ES-I3 (cell line): ENCODE measurements around the gene MVD.

ENCODE experiments used
- H3K36me3 ChIP-seq: 2 replicates; pipeline ENCODE4 v1.6.1; 2013; ENCODE audit warnings: mild to moderate bottlenecking, low read length, control low read depth, moderate library complexity; ENCODE audit not compliant: insufficient read depth
- H3K4me1 ChIP-seq: 2 replicates; pipeline ENCODE4 v1.6.1; 2013; ENCODE audit warnings: mild to moderate bottlenecking, control low read depth, low read length; ENCODE audit not compliant: insufficient read depth
- H3K9ac ChIP-seq: 2 replicates; pipeline ENCODE4 v1.6.1; 2013; ENCODE audit warnings: low read depth, mild to moderate bottlenecking, low read length, moderate library complexity
- H3K9me3 ChIP-seq: 2 replicates; pipeline ENCODE4 v1.6.1; 2013; ENCODE audit warnings: mild to moderate bottlenecking, low read length, moderate library complexity; ENCODE audit not compliant: control insufficient read depth, insufficient read depth

MVD gene

DNA sequence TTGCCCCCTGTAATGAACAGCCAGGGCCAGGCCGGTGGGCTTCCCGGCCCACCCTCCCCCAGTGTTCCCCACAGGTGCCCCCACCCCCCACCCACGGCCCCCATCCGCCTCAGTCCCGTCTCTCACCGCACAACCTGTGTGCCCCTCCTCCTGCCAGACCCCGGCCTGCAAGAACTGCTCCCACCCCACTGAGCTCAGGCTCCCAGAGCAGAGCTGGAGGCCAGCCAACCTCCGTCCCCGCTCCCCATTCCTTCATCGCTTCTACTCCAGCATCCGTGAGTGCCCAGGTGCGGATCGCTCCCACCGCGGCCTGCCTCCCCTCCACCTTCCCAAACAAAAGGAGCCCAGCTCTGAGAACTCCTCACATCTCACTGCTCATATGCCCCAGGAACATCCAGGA is 4.2 kb downstream of the MVD start:
- H3K36me3 ChIP-seq, result no peaks in the 10 kb centered on the region
- no peak overlapping the region for H3K9ac ChIP-seq
- H3K9me3 ChIP-seq, result no peaks in the 10 kb centered on the region
- H3K4me1 ChIP-seq, result no peaks in the 10 kb centered on the region

GRCh38 chr16:88657371-88657770 is 5.5 kb downstream of the MVD start:
- Histone ChIP-seq H3K9me3 (no peaks in the 10 kb centered on the region), H3K36me3 (no peaks in the 10 kb centered on the region), H3K9ac (no peak overlapping the region), H3K4me1 (no peaks in the 10 kb centered on the region)

GRCh38 chr16:88656291-88656980 is 6.5 kb downstream of the MVD start:
- H3K9me3 ChIP-seq, result no peaks in the 10 kb centered on the region
- H3K36me3 ChIP-seq, result no peaks in the 10 kb centered on the region
- no peaks in the 10 kb centered on the region; the same call in 1 of the 2 replicates for H3K4me1 ChIP-seq
- no peak overlapping the region for H3K9ac ChIP-seq

- H3K9me3 ChIP-seq, result no peaks in the 10 kb centered on the region
- H3K4me1 ChIP-seq, result no peaks in the 10 kb centered on the region; the same call in 1 of the 2 replicates
- no peak overlapping the region for H3K9ac ChIP-seq
- H3K36me3 ChIP-seq, result no peaks in the 10 kb centered on the region
Measured at GRCh38 chr16:88655733-88656281, 7.1 kb downstream of the MVD start.

DNA sequence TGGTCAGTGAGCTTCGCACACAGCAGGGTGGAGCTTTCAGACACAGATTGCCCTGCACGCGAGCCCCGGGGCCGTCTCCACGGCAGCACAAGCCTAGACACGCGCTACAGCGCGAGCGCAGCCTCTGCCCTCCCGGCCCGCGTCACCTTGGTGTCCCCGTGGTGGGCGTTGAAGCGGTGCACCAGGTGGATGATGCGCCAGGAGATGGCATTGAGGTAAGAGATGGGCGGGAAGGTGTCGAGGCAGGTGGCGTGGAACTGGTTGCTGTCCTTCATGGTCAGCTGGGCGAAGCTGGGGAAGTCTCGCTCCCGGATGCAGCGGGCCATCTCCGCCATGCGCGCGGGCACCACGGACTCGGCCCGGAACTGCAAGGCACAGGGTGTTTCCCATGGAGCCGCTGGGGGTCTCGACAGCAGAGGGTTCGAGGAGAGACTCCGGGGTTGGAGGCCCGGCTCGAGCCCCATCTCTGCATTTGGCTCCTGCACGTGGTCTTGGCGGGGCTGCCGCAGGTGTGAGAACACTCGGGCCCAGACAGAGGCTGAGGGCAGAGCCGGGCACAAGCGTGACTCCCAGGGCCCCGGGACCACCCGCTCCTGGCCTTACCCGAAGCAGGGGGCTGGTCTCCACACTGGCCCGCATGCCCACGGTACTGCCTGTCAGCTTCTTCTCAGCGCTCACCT is 7.7 kb downstream of the MVD start:
- H3K4me1 ChIP-seq, result no peaks in the 10 kb centered on the region; the same call in 1 of the 2 replicates
- no peak overlapping the region for H3K9ac ChIP-seq
- no peaks in the 10 kb centered on the region for H3K9me3 ChIP-seq
- H3K36me3 ChIP-seq, result no peaks in the 10 kb centered on the region

- no peaks in the 10 kb centered on the region for H3K36me3 ChIP-seq
- no peaks in the 10 kb centered on the region for H3K9me3 ChIP-seq
- no peaks in the 10 kb centered on the region; the same call in 1 of the 2 replicates for H3K4me1 ChIP-seq
- H3K9ac ChIP-seq, result no peak overlapping the region
Measured at GRCh38 chr16:88654363-88655052, 8.4 kb downstream of the MVD start.

GRCh38 chr16:88653596-88654362 is 9.1 kb downstream of the MVD start:
- Histone ChIP-seq H3K9me3 (no peaks in the 10 kb centered on the region), H3K36me3 (no peaks in the 10 kb centered on the region), H3K4me1 (no peaks in the 10 kb centered on the region; the same call in 1 of the 2 replicates), H3K9ac (no peak overlapping the region)

DNA sequence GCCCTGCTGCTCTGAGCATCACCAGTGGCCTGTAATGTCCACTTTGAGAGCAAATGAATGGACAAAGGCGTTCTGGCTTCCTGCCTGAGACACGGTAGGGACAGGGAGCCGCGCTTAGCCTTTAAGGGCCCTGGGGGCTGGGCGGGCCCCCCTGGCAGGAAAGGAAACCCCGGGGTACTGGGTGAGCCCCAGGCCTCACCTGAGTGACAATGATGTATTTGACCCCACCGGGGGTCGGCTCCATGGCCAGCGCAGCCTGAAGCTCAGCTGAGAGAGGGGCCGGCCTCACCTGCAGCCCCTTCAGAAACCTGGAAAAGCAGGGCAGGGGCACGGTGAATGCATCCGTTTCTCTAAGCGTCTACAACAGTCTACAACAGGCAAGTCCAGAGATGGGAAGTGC is 9.8 kb downstream of the MVD start:
- no peaks in the 10 kb centered on the region; the same call in 1 of the 2 replicates for H3K4me1 ChIP-seq
- no peak overlapping the region for H3K9ac ChIP-seq
- H3K36me3 ChIP-seq, result no peaks in the 10 kb centered on the region
- H3K9me3 ChIP-seq, result no peaks in the 10 kb centered on the region

GRCh38 chr16:88652762-88653063 is 10.2 kb downstream of the MVD start:
- Histone ChIP-seq H3K4me1 (no peaks in the 10 kb centered on the region; the same call in 1 of the 2 replicates), H3K36me3 (no peaks in the 10 kb centered on the region), H3K9ac (no peak overlapping the region)

DNA sequence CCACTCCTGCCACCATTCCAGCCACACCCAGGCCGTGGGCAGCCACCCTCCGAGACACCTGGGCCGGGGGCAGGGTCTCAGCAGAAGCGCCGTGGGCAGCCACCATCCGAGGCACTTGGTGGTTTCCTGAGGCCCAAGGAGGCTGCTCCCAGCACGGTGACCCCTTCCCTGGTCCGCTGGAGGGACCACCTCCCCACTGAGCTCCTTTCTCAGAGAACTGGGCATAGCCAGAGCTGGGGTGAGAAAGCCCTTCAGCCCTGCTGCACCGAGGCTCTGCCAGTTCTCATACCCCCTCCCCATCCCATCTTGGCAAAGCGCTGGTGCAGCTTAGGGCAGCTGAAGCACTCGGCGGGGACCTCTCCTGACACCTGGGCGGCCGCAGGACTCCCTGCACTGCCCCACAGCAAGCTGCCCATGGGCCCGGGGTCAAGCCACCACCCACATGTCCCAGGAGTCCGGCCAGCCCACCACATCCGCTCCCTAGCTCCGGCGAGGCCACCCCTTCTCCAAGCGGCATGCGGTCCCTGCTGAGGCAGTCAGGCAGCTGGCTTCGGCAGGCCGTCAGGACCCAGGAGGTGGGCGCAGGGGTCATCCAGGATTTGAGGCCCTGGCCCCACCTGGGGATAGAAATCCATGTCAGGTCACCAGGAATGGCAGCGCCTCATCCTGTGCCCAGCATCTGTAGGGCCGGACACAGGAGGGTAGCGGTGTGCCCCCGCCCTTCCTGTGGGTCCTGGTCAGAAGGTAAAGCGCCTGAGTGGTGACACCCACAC is 10.7 kb downstream of the MVD start:
- Histone ChIP-seq H3K36me3 (no peaks in the 10 kb centered on the region), H3K4me1 (no peaks in the 10 kb centered on the region; the same call in 1 of the 2 replicates), H3K9ac (no peak overlapping the region), H3K9me3 (no peaks in the 10 kb centered on the region)

More at GRCh38 chr16:88652762-88653063, 10.2 kb downstream of the MVD start:
- H3K9me3 ChIP-seq, result no peaks in the 10 kb centered on the region

DNA sequence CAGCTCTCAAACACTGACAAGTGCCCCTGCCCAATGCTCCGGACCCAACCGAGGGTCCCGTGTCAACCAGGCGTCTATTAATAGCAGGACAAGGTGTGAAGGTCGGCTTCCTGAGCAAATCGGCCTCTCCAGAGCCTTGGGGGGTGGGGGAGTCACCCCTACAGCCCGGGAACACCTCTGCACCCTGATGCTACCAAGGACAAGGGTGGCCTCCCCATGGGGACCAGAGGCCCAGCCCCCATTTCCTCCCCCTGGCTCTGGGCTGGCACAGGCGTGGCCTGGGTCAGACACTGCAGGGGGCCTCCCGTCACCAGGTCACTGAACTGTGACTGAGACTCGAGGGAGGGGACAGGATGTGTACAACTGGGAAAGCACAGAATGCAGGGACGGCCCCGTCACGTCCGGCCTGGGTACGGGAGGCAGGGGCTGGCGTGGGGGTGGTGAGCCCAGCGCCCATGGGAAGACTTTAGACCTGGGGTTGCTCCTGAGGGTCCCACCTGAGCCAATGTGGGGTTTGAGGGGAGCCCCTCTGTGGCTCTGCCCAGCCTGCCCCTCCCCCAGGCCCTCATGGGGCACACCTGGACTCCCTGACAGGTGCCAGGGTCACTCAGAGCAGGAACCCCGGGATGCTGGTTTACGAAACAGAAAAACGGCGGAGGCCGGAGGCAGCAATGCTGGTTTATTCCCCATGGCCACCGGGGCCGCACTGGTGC is 11.5 kb downstream of the MVD start:
- H3K9ac ChIP-seq, result peak overlapping the region; percentile 79; the same call in 1 of the 2 replicates
- H3K4me1 ChIP-seq, result no peaks in the 10 kb centered on the region; the same call in 1 of the 2 replicates
- H3K9me3 ChIP-seq, result no peaks in the 10 kb centered on the region
- H3K36me3 ChIP-seq, result no peaks in the 10 kb centered on the region

- no peaks in the 10 kb centered on the region for H3K36me3 ChIP-seq
- no peaks in the 10 kb centered on the region for H3K9me3 ChIP-seq
- no peaks in the 10 kb centered on the region; the same call in 1 of the 2 replicates for H3K4me1 ChIP-seq
- H3K9ac ChIP-seq, result peak within 1 kb of the TSS; percentile 79
Measured at GRCh38 chr16:88650749-88651275, 12.1 kb downstream of the MVD start, which contains the start of gene CYBA. Gene CYBA, minus strand, starts transcription at chr16:88651053. Its CDS starts 40 bp downstream, at chr16:88651013.
